ENCODE results near the gene JAM3. TPM values are rescaled to one million over a fixed set of nuclear protein-coding genes. Genes with fewer than 3 reads are reported as not detected.

Gene JAM3
- total RNA-seq, 1 donor from 2014 or later = 41.8 TPM

DNA sequence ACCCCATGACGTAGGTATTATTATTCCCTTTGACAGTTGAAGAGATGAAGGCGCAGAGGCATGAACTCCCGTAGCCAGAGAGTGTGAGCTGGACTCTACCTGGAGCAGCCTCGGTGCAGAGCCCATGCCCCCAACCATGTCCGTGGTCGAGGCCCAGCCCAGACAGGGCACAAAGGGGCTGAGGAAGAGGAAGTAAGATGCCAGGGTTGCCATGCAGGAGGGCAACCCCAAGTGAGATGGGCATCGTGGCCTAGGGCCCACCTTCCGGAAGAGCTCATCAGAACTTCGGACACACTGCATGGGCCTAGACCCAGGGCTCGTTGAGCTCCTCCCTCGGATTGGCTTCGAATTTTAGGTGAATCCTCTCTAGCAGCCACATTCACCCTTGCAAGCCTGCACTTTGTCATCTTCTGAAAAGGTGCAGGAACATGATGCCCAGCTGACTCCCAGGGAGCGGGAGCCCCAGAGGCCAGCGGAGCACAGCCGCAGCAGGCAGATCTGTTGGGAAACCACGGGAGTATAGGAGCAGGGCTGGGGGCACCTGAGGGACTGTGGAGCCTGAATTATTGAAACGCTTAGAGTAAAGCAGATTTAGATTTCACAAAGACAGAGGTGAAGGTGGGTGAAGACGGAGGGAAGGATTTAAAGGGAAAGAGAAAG, 29.0 kb upstream of the JAM3 start:
- DNase-seq = no peak

GRCh38 chr11:134040386-134041302, 28.2 kb upstream of the JAM3 start:
- DNase-seq = no peak

DNA sequence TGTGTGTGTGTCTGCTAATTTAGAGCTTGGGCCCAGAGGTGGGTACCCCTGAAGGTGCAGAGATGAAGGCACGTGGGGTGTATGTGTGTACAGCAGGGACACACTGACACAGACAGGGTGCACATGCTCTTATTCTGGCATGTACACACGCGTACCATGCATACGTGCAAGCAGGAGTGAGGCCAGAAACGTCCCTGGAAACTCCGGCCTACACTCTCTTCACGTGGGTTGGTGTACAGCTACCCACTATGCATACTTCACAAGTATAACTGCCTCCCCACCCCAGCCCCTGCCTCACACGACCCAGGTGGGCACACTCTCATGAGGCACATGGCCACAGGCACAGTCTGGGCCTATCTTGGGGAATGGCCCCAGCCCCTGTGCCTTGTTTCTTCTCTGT, 27.5 kb upstream of the JAM3 start:
- DNase-seq = no peak

- no peak for DNase-seq
Measured at GRCh38 chr11:134041791-134042696, 26.8 kb upstream of the JAM3 start.

- no peak for DNase-seq
Measured at GRCh38 chr11:134043821-134044420, 25.0 kb upstream of the JAM3 start.

- peak; percentile 39 for DNase-seq
Measured at GRCh38 chr11:134044514-134045284, 24.2 kb upstream of the JAM3 start.

DNA sequence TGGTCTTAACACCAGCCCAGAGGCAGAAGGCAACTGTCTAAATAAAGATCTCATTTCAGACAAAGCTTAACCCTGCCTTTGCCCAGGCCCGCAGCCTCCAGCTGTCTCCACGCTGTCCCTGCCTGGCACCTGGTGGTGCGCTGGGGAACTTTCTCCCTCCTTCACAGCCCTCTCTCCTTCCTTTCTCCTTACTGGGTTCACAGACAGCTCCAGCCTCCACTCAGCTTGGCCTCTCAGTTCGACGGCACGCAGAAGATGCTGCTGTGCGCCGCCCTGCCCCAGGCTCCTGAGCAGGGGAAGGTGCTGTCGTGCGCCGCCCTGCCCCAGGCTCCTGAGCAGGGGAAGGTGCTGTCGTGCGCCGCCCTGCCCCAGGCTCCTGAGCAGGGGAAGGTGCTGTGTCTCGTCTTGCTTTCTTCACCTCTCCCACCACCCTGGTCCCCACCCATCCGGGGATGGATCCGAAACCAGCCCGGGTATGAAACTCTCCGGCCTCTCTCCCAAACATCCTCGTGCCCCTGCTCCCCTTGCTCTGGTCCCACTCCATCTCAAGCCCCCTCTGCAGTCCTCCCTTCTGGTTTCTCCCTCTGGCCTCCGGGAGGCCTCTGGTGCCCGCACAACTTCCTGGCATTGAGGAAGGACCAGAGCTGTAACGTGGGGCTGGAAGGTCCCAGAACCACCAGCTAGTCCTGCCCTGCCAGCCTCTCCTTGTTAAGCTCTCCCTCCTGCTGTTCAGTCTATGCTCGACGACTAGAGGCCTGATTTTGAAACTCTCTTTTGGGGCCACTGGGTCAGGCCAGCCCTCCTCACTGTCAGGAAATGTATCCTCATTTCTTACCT, 22.9 kb upstream of the JAM3 start:
- no peak for DNase-seq

- no peak for DNase-seq
Measured at GRCh38 chr11:134046681-134047449, 22.0 kb upstream of the JAM3 start.

DNA sequence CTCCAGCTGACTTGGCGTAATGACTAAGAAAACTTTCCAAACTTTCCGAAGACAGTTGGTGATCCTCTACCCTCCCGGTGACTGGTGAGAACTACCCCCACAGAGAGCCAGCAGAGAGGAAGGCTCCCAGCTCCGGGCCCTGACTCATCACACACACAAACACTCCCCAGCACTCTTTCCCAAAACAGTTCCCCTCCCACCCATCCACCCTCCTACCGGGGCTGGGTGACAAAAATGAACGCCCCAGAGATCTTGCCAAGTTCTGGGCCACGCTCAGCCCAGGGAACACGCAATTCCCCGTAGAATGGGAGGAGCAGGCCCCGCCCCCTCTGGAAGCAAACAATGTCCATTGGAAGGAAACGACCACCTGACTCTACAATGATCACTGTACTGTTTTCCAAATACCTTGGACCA, 21.3 kb upstream of the JAM3 start:
- DNase-seq = peak; percentile 81

- DNase-seq = no peak
Measured at GRCh38 chr11:134048028-134048427, 20.8 kb upstream of the JAM3 start.

GRCh38 chr11:134049303-134049702, 19.6 kb upstream of the JAM3 start:
- no peak for DNase-seq

DNA sequence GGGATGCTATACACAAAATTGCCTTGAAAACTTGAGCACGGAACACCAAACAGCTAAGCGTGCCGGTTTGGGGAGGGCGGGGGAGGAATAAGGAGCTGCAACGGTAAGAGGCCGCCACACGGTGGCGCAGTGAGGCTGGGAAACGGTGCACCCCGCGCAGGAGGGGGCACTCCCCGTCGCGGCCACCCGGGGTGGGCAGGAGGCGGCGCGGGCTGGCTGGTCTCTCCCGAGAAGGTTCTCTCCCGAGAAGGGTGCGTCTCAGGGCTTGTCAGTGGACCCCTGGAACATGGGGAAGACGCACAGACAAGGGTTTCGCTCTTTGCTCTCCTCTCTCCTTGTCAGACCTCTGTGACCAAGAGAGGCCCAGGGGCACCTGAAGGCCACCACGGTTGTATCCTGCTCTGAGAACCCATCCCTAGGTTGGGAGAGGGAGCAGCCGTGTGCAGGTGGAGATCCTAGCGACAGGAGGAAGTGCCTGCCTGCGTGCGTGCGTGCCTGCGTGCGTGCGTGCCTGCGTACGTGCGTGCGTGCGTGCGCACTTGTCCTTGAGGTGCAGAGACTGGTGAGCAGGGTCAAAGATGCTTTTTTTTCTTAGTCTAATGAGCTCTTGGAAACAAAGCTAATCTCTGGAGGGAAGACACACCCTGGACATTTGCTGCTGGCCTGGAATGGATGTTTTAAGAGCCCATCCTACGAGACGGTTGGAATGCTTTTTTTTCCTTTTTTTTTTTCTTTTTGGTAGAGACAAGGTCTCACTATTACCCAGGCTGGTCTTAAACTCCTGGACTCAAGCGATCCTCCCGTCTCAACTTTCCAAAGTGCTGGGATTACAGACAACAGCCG, 18.1 kb upstream of the JAM3 start:
- DNase-seq = peak; percentile 74

DNA sequence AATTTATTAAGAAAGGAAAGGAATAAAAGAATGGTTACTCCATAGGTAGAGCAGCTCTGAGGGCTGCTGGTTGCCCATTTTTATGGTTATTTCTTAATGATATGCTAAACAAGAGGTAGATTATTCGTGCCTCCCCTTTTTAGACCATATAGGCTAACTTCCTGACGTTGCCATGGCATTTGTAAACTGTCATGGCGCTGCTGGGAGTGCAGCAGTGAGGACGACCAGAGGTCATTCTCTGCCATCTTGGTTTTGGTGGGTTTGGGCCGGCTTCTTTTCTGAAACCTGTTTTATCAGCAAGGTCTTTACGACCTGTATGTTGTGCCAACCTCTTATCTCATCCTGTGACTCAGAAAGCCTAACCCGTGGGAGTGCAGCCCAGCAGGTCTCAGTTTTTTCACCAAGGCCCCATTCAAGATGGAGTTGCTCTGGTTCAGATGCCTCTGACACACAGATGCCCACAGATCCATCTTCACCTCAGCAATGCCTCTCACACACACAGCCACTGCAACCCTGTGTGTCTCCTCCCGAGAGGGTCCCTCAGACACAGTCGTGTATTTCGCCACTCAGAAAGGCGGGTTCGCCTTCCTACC, 16.4 kb upstream of the JAM3 start:
- DNase-seq = no peak

- no peak for DNase-seq
Measured at GRCh38 chr11:134052988-134053945, 15.6 kb upstream of the JAM3 start.

- no peak for DNase-seq
Measured at GRCh38 chr11:134055029-134055428, 13.8 kb upstream of the JAM3 start.

DNA sequence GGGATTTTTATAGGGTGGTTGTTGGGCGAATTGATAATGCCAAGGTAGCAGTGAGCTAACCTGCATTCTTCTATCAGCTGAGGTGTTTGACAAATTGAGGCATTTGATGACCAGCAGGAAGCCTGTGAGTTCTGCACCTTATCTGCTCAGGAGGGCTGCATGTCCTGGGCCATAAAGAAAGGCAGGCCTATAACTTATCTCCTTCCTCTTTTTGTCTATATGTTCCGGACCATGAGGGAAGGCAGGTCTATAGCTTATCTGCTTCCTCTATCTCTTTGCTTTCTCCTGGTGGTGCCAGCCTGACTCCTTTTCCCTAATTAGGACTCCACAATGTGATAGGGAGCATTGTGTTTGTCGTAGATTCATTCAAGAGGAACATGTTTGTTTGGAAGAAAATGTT, 8.6 kb upstream of the JAM3 start:
- no peak for DNase-seq

Measured in occipital lobe (tissue), 2 donors.